CD4-positive, CD25-positive, alpha-beta regulatory T cell (primary cell): ENCODE data around the gene CDKAL1. TPM values are rescaled to one million over a fixed set of nuclear protein-coding genes. Genes with fewer than 3 reads are reported as not detected.
A peak's percentile ranks its signal among the peaks of the same experiment; 100 is the strongest.

Experiments
- ATAC-seq, 2 donors: fragments of 150-1000 bp; cut with Tn5 transposase; one replicate each; pipeline ENCODE4 v1.10.0; 2021; ENCODE audit warnings: low read depth in 2 of 2, moderate number of reproducible peaks in 2 of 2, moderate library complexity in 1 of 2
- DNase-seq, 3 donors: peaks; one replicate each; pipeline versions ENCODE4 v3.0.0 to v3.0.0-alpha.2; 2012 to 2022; ENCODE audit warnings: mixed read lengths in 1 of 3
- H3K27ac ChIP-seq: one replicate; pipeline ENCODE4 v1.7.0; 2013; ENCODE audit warnings: mild to moderate bottlenecking, low read length; ENCODE audit not compliant: insufficient read depth, poor library complexity, severe bottlenecking
- H3K27me3 ChIP-seq: one replicate; pipeline ENCODE4 v1.7.0; 2013; ENCODE audit warnings: low read length; ENCODE audit not compliant: control insufficient read depth, insufficient read depth
- H3K36me3 ChIP-seq: one replicate; pipeline ENCODE4 v1.7.0; 2013; ENCODE audit warnings: mild to moderate bottlenecking, low read length, moderate library complexity; ENCODE audit not compliant: control insufficient read depth, insufficient read depth
- H3K4me1 ChIP-seq: 2 replicates; pipeline ENCODE4 v1.7.0; 2013; ENCODE audit warnings: mild to moderate bottlenecking, low read length; ENCODE audit not compliant: insufficient read depth, control insufficient read depth, poor library complexity, severe bottlenecking
- H3K4me3 ChIP-seq: one replicate; pipeline ENCODE4 v1.7.0; 2013; ENCODE audit warnings: low read depth, mild to moderate bottlenecking, low read length, moderate library complexity
- H3K9me3 ChIP-seq, 2 experiments: 1 replicate in 1 of 2; 2 replicates in 1 of 2; pipeline ENCODE4 v1.7.0; 2013; ENCODE audit warnings: low read length in 2 of 2, mild to moderate bottlenecking in 1 of 2, moderate library complexity in 1 of 2; ENCODE audit not compliant: control insufficient read depth in 2 of 2
- H3K27ac Mint-ChIP-seq, 3 donors: one replicate each; pipeline ENCODE4 v1.8.0; 2020 to 2022; ENCODE audit warnings: mild to moderate bottlenecking in 3 of 3, mixed read lengths in 3 of 3, moderate library complexity in 2 of 3
- H3K27me3 Mint-ChIP-seq: one replicate; pipeline ENCODE4 v1.8.0; 2022; ENCODE audit warnings: mild to moderate bottlenecking, mixed read lengths
- H3K36me3 Mint-ChIP-seq: one replicate; pipeline ENCODE4 v1.8.0; 2020; ENCODE audit warnings: mixed read lengths
- H3K4me1 Mint-ChIP-seq, 4 donors: one replicate each; pipeline ENCODE4 v1.8.0; 2020 to 2022; ENCODE audit warnings: mixed read lengths in 4 of 4, mild to moderate bottlenecking in 1 of 4
- H3K4me3 Mint-ChIP-seq, 4 donors: one replicate each; pipeline ENCODE4 v1.8.0; 2020 to 2022; ENCODE audit warnings: mild to moderate bottlenecking in 4 of 4, mixed read lengths in 4 of 4, moderate library complexity in 3 of 4
- H3K9me3 Mint-ChIP-seq, 7 donors: one replicate each; pipeline ENCODE4 v1.8.0; 2020 to 2022; ENCODE audit warnings: mixed read lengths in 7 of 7, mild to moderate bottlenecking in 3 of 7, moderate library complexity in 2 of 7
- polyA plus RNA-seq, 4 donors: library from polyadenylated mRNA; unstranded; fragments of 300-500 nt; fragmentation: Illumina TruSeq; gene quantifications; one replicate each; pipeline ENCODE4 v1.2.3, GENCODE V29; 2021
- total RNA-seq: library from RNA; stranded (reverse); gene quantifications from one replicate; pipeline ENCODE4 v1.2.3, GENCODE V29; 2022

CDKAL1 gene
- total and polyA plus RNA-seq, 5 donors from 2014 or later = 26.1 to 39.4 (median 30.4) TPM

DNA sequence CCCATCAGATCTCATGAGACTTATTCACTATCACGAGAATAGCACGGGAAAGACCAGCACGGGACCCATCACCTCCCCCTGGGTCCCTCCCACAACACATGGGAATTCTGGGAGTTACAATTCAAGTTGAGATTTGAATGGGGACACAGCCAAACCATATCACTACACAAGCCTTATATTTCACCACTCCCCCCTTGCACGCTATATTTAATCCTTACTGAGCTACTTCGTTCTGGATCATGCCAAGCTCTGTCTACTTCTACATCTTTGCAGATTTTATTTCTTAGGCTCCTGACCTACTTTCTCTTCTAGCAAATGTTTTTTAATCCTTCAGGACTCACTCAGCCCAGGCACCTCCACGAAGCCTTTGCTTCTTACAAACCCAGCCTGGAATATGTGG, 606.7 kb downstream of the CDKAL1 start:
- Histone ChIP-seq H3K27me3 (no peaks in the 10 kb centered on the region), H3K27ac (no peak overlapping the region), H3K4me1 (no peaks in the 10 kb centered on the region), H3K36me3 (no peaks in the 10 kb centered on the region), H3K4me3 (no peak overlapping the region), H3K9me3 (no peaks in the 10 kb centered on the region)
- Mint-ChIP-seq H3K9me3 (peaks cover 0 to 1% (median 0%) of the 10 kb centered on the region in 7 donors), H3K27me3 (no peaks in the 10 kb centered on the region), H3K27ac (no peak overlapping the region), H3K4me3 (no peak overlapping the region), H3K4me1 (peaks cover 0 to 2% (median 0%) of the 10 kb centered on the region in 4 donors), H3K36me3 (peaks cover 40% of the 10 kb centered on the region)
- DNase-seq = no peak
- no peak for ATAC-seq

DNA sequence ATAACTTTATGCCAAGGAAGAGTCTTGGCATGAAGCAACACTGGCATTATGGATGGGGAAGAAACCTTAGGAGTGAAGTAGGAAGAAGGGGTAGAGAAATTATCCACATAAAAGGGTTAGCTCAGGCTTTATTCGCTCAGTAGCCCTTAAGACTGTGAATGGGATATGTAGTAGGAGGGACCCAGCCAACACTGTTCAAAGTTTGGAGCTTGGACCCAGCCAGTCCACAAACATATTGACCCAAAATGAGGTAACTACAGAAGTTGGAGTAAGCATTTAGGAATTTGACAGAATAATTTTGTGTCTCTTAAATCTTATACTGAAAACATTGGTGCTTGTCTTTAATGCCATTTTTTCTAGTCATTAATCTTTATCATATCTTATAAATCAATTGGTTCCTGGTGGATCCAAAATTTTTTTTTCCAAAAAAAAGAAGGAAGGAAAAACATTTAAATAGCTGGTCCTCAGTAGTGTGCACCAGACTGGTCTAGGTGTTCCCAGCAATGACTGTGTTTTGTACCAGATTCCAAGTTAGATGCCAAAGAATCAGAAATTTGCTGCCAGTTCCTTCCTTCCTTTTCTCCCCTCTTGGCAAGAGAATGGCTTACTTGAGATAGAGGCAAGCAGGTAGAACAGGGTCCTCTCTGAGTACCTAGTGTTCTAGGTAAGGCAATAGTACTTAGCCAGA, 607.5 kb downstream of the CDKAL1 start:
- Mint-ChIP-seq H3K36me3 (peaks cover 40% of the 10 kb centered on the region), H3K9me3 (peaks cover 0 to 1% (median 0%) of the 10 kb centered on the region in 7 donors), H3K4me1 (no peaks in the 10 kb centered on the region), H3K27ac (no peak overlapping the region), H3K27me3 (no peaks in the 10 kb centered on the region), H3K4me3 (no peak overlapping the region)
- Histone ChIP-seq H3K4me1 (no peaks in the 10 kb centered on the region), H3K27ac (no peak overlapping the region), H3K36me3 (no peaks in the 10 kb centered on the region), H3K27me3 (no peaks in the 10 kb centered on the region), H3K4me3 (no peak overlapping the region), H3K9me3 (no peaks in the 10 kb centered on the region)
- no peak for ATAC-seq
- no peak for DNase-seq

DNA sequence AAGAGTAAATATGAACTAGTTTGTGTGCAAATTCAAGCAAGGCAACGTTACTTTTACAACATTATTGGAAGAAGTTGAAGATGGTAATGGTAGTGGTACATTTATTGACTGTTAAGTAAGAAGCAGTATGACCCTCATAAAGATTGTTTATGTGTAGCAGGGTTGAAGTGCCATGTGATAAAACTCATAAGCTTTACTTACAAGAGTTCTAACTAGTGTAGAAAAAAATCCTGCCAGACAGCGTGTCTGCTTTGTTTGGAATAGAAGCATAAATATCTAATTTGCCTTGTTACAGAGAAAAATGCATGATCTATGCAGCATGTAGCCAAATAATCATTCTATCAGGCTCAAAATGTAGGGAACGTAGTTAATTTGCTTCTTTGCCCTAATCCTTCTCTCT, 608.5 kb downstream of the CDKAL1 start:
- H3K9me3 Mint-ChIP-seq = peaks cover 0 to 1% (median 0%) of the 10 kb centered on the region in 7 donors
- ATAC-seq (no peak), DNase-seq (no peak)
- Histone ChIP-seq H3K9me3 (no peaks in the 10 kb centered on the region), H3K27me3 (no peaks in the 10 kb centered on the region), H3K4me3 (no peak overlapping the region), H3K27ac (no peak overlapping the region), H3K36me3 (no peaks in the 10 kb centered on the region), H3K4me1 (no peaks in the 10 kb centered on the region)
- no peaks in the 10 kb centered on the region for H3K27me3 Mint-ChIP-seq
- no peak overlapping the region for H3K4me3 Mint-ChIP-seq
- H3K27ac Mint-ChIP-seq = no peak overlapping the region
- peaks cover 32% of the 10 kb centered on the region for H3K36me3 Mint-ChIP-seq
- H3K4me1 Mint-ChIP-seq = peaks cover 0 to under 1% (median 0%) of the 10 kb centered on the region in 4 donors

DNA sequence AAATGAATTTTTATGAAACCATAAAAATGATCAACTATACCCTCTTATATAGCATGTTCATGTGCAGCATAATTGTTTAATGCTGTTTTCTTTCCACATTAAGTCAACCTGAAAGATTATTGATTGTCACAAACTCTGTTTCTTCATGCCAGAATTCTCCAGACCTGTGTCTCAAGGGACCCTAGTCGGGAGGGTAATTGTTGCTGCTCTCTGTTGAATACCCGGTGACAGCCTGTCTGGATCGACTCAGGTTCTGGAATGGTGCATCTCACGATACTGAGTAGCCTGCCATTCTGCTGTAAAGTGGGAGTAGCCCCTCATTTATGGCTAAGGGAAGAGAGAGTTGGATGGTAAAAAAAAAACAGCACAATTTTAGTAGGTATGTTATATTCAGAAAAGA, 609.4 kb downstream of the CDKAL1 start:
- DNase-seq = no peak
- Mint-ChIP-seq H3K4me1 (peaks cover 0 to 4% (median 0%) of the 10 kb centered on the region in 4 donors), H3K9me3 (peaks cover 0 to 1% (median 0%) of the 10 kb centered on the region in 7 donors), H3K27ac (no peak overlapping the region), H3K36me3 (peaks cover 30% of the 10 kb centered on the region), H3K27me3 (no peaks in the 10 kb centered on the region), H3K4me3 (no peak overlapping the region)
- Histone ChIP-seq H3K9me3 (no peaks in the 10 kb centered on the region), H3K4me1 (no peaks in the 10 kb centered on the region), H3K4me3 (no peak overlapping the region), H3K27ac (no peak overlapping the region), H3K27me3 (no peaks in the 10 kb centered on the region), H3K36me3 (no peaks in the 10 kb centered on the region)
- ATAC-seq = no peak

GRCh38 chr6:21144928-21145327, 610.7 kb downstream of the CDKAL1 start:
- ATAC-seq (no peak), DNase-seq (no peak)
- Mint-ChIP-seq H3K4me3 (no peak overlapping the region), H3K9me3 (peaks cover 0 to 1% (median 0%) of the 10 kb centered on the region in 7 donors), H3K27me3 (no peaks in the 10 kb centered on the region), H3K27ac (no peak overlapping the region), H3K36me3 (peaks cover 22% of the 10 kb centered on the region), H3K4me1 (peaks cover 0 to 4% (median under 1%) of the 10 kb centered on the region in 4 donors)
- no peaks in the 10 kb centered on the region for H3K9me3 ChIP-seq
- no peaks in the 10 kb centered on the region for H3K27me3 ChIP-seq
- H3K4me1 ChIP-seq = no peaks in the 10 kb centered on the region
- H3K27ac ChIP-seq = no peak overlapping the region
- no peaks in the 10 kb centered on the region for H3K36me3 ChIP-seq
- H3K4me3 ChIP-seq = no peak overlapping the region

GRCh38 chr6:21147995-21148394, 613.7 kb downstream of the CDKAL1 start:
- H3K27ac Mint-ChIP-seq = peak overlapping the region in 1 of 3 donors; percentile 18
- no peak for DNase-seq
- no peak for ATAC-seq

DNA sequence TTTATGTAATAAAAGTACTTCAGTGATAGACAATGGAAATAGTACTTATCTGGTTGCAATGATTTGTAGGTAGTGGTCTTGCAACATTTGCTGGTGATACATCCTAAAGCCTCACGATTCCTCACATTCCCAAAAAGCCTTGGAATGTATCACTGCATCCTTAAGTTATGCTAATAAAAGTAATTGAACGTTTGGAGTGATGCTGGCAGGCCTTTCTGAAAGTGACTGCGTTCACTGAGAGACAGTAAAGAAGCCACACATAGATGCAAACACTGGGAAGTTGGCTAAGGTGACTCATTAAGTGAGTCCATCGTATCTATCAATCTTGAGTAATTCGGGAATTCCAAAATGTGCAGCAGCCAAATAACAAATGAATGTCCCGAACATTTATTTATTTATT, 615.2 kb downstream of the CDKAL1 start:
- peaks cover 19% of the 10 kb centered on the region for H3K36me3 Mint-ChIP-seq
- Histone ChIP-seq H3K4me3 (no peak overlapping the region), H3K27me3 (no peaks in the 10 kb centered on the region), H3K4me1 (no peaks in the 10 kb centered on the region), H3K27ac (no peak overlapping the region), H3K9me3 (no peaks in the 10 kb centered on the region), H3K36me3 (no peaks in the 10 kb centered on the region)
- H3K27me3 Mint-ChIP-seq = no peaks in the 10 kb centered on the region
- DNase-seq (no peak), ATAC-seq (no peak)
- peaks cover 0 to 4% (median under 1%) of the 10 kb centered on the region in 4 donors for H3K4me1 Mint-ChIP-seq
- H3K27ac Mint-ChIP-seq = no peak overlapping the region
- no peak overlapping the region for H3K4me3 Mint-ChIP-seq
- H3K9me3 Mint-ChIP-seq = no peaks in the 10 kb centered on the region

More at GRCh38 chr6:21147995-21148394, 613.7 kb downstream of the CDKAL1 start:
- Histone ChIP-seq H3K27ac (no peak overlapping the region), H3K27me3 (no peaks in the 10 kb centered on the region), H3K9me3 (no peaks in the 10 kb centered on the region), H3K4me3 (no peak overlapping the region), H3K4me1 (no peaks in the 10 kb centered on the region), H3K36me3 (no peaks in the 10 kb centered on the region)
- H3K9me3 Mint-ChIP-seq = no peaks in the 10 kb centered on the region
- H3K27me3 Mint-ChIP-seq = no peaks in the 10 kb centered on the region
- H3K4me1 Mint-ChIP-seq = peaks cover 0 to 4% (median under 1%) of the 10 kb centered on the region in 4 donors
- peaks cover 14% of the 10 kb centered on the region for H3K36me3 Mint-ChIP-seq
- H3K4me3 Mint-ChIP-seq = no peak overlapping the region

- Histone ChIP-seq H3K4me3 (no peak overlapping the region), H3K36me3 (no peaks in the 10 kb centered on the region), H3K27me3 (no peaks in the 10 kb centered on the region), H3K27ac (no peak overlapping the region), H3K4me1 (no peaks in the 10 kb centered on the region), H3K9me3 (no peaks in the 10 kb centered on the region)
- Mint-ChIP-seq H3K9me3 (no peaks in the 10 kb centered on the region), H3K27ac (no peak overlapping the region), H3K27me3 (no peaks in the 10 kb centered on the region), H3K4me3 (no peak overlapping the region), H3K4me1 (peaks cover 0 to 4% (median under 1%) of the 10 kb centered on the region in 4 donors), H3K36me3 (peaks cover 13% of the 10 kb centered on the region)
- ATAC-seq (no peak), DNase-seq (no peak)
These were observed 616.4 kb downstream of the CDKAL1 start for GRCh38 chr6:21150667-21151066.
